HG03432 (cell line): ENCODE data around the gene COMMD7.
"Not testable (repeated sequence)": the region's sequence is repeated elsewhere in the genome, so short reads cannot be mapped to it uniquely, and the experiment has no call there.

Experiments used
- ATAC-seq: cut with Tn5 transposase; IDR thresholded peaks from one replicate; pipeline ENCODE4 v1.9.1; 2021; ENCODE audit warnings: mild to moderate bottlenecking, moderate library complexity; ENCODE audit not compliant: unreplicated experiment

COMMD7 gene

GRCh38 chr20:32767418-32768198, 24.3 kb upstream of the COMMD7 start:
- ATAC-seq = no peak

GRCh38 chr20:32765230-32765875, 22.1 kb upstream of the COMMD7 start:
- not testable (repeated sequence) for ATAC-seq

GRCh38 chr20:32764005-32764960, 21.0 kb upstream of the COMMD7 start:
- ATAC-seq = no peak

- ATAC-seq = no peak
Measured at GRCh38 chr20:32763202-32764004, 20.1 kb upstream of the COMMD7 start.

- ATAC-seq = peak; percentile 19
Measured at GRCh38 chr20:32762754-32763201, 19.5 kb upstream of the COMMD7 start.

- peak; percentile 74 for ATAC-seq
Measured at GRCh38 chr20:32761831-32762753, 18.8 kb upstream of the COMMD7 start, which contains the start of gene DNMT3B. Gene DNMT3B, plus strand, starts transcription at chr20:32762385. Its CDS starts 17,939 bp downstream, at chr20:32780324.

GRCh38 chr20:32761417-32761830, 18.2 kb upstream of the COMMD7 start:
- no peak for ATAC-seq

GRCh38 chr20:32756156-32756555, 12.9 kb upstream of the COMMD7 start:
- no peak for ATAC-seq

GRCh38 chr20:32753731-32754130, 10.5 kb upstream of the COMMD7 start:
- ATAC-seq = no peak

GRCh38 chr20:32752458-32753250, 9.4 kb upstream of the COMMD7 start:
- no peak for ATAC-seq

GRCh38 chr20:32751702-32752457, 8.6 kb upstream of the COMMD7 start:
- no peak for ATAC-seq

- ATAC-seq = no peak
Measured at GRCh38 chr20:32751293-32751692, 8.0 kb upstream of the COMMD7 start.

- ATAC-seq = no peak
Measured at GRCh38 chr20:32749914-32750637, 6.8 kb upstream of the COMMD7 start.

- ATAC-seq = no peak
Measured at GRCh38 chr20:32742322-32743236, 688 bp downstream of the COMMD7 start.

GRCh38 chr20:32741151-32741550, 2.1 kb downstream of the COMMD7 start:
- ATAC-seq = no peak
